Activated naive CD8-positive, alpha-beta T cell treated with anti-CD3 and anti-CD28 coated beads, Interleukin-2, amount 50 U/mL, for 24 hours (primary cell): ENCODE measurements around the gene ATG14.
"Not testable (repeated sequence)": the region's sequence is repeated elsewhere in the genome, so short reads cannot be mapped to it uniquely, and the experiment has no call there.

ENCODE experiments used
- ATAC-seq: fragments of 150-1000 bp; cut with Tn5 transposase; one replicate; pipeline ENCODE4 v1.10.0; 2021
- DNase-seq: peaks from one replicate; pipeline ENCODE4 v3.0.0; 2021
- H3K27ac Mint-ChIP-seq: one replicate; pipeline ENCODE4 v1.8.0; 2021; ENCODE audit warnings: mild to moderate bottlenecking, mixed read lengths
- H3K27me3 Mint-ChIP-seq: one replicate; pipeline ENCODE4 v1.8.0; 2021; ENCODE audit warnings: mixed read lengths
- H3K36me3 Mint-ChIP-seq: one replicate; pipeline ENCODE4 v1.8.0; 2021; ENCODE audit warnings: low read depth, mixed read lengths
- H3K4me1 Mint-ChIP-seq: one replicate; pipeline ENCODE4 v1.8.0; 2021; ENCODE audit warnings: mixed read lengths
- H3K4me3 Mint-ChIP-seq: one replicate; pipeline ENCODE4 v1.8.0; 2021; ENCODE audit warnings: mild to moderate bottlenecking, moderate library complexity, mixed read lengths
- H3K9me3 Mint-ChIP-seq: one replicate; pipeline ENCODE4 v1.8.0; 2021; ENCODE audit warnings: mixed read lengths

Gene ATG14

DNA sequence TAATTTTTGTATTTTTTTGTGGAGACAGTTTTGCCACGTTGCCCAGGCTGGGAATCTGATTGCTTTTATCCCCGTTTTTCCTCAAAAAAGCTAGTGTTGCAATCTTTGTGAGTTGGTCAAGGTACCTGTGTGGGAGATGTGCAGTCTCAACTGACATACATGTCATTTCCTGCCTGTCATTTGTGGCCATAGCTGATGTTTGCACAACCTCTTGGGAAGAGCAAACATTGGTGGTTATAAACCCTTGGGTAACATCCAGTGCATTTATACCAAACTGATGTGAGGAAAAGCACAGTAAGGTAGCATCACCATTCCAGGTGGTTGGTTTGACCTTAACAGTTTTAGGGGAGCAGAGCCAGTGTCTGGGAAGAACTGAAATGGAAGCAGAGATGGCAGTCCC, 54.7 kb downstream of the ATG14 start:
- H3K36me3 Mint-ChIP-seq: no peaks in the 10 kb centered on the region
- peaks cover 10% of the 10 kb centered on the region for H3K4me1 Mint-ChIP-seq
- no peak for ATAC-seq
- H3K27ac Mint-ChIP-seq: no peak overlapping the region
- no peak overlapping the region for H3K4me3 Mint-ChIP-seq
- DNase-seq: no peak
- no peaks in the 10 kb centered on the region for H3K27me3 Mint-ChIP-seq
- H3K9me3 Mint-ChIP-seq: no peaks in the 10 kb centered on the region

GRCh38 chr14:55355922-55356321, 55.7 kb downstream of the ATG14 start:
- Mint-ChIP-seq H3K27me3 (no peaks in the 10 kb centered on the region), H3K27ac (no peak overlapping the region)

DNA sequence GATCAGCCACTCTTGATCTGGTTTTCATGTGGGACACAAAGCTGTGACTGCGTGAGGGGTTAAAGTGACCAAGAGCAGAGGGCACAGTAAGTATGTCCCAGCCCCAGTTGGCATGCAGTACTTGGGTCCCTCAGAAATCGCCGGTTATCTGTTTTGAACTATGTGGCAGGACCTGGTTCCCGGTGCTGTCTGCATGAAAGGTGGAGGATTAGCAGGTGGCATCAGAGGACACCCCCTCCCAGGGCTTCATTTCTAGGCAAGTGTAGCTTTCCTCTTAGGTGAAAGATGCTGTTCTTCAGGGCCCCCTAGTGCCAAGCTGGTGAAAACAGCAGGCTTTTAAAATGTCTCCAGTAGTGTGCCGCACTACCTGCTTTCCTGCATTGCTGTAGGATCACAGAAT, 57.1 kb downstream of the ATG14 start:
- H3K4me3 Mint-ChIP-seq: no peak overlapping the region
- H3K4me1 Mint-ChIP-seq: peaks cover 12% of the 10 kb centered on the region
- ATAC-seq: peak; percentile 85
- H3K36me3 Mint-ChIP-seq: peaks cover 8% of the 10 kb centered on the region
- peak; percentile 49 for DNase-seq
- no peaks in the 10 kb centered on the region for H3K27me3 Mint-ChIP-seq
- no peaks in the 10 kb centered on the region for H3K9me3 Mint-ChIP-seq
- H3K27ac Mint-ChIP-seq: no peak overlapping the region

More at GRCh38 chr14:55355922-55356321, 55.7 kb downstream of the ATG14 start:
- DNase-seq: no peak
- Mint-ChIP-seq H3K9me3 (no peaks in the 10 kb centered on the region), H3K4me1 (peaks cover 10% of the 10 kb centered on the region), H3K4me3 (no peak overlapping the region), H3K36me3 (peaks cover under 1% of the 10 kb centered on the region)
- ATAC-seq: no peak

DNA sequence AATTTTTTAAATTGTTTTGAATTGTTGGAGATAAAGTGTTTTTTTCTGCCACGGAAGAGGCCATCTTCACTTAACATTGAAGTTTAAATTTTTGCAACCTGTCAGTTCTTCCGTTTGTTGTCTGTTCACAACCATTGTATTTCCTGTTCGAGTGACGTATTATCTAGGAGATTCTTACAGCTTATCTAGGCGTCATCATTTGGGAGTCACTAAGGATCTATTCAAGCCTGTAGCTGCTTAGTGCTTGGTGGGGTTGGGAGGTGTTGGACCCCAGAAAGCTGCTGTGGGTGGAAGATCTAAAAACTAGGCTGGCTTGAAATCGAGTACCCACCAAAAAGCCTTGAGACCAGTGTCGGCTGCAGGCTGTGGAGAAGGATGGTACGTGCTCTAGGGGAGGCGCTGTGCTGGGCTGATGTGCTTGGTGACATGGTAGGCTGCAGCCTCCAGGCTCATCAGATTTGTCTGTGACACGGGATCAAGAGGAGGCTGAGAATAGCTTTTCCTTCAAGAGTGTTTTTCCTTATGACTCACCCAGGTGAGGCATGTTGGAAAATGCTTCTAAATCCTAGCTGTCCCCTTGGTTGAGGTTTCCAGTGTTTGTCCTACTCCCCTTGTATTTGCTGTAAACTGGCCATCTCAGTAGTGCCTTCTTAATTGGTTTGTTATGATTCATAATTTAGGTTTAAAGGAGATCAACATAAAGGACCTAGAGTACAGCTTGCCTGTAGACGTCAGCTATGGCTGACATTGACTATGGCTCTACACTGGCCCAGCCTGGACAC, 57.8 kb downstream of the ATG14 start:
- Mint-ChIP-seq H3K27me3 (no peaks in the 10 kb centered on the region), H3K27ac (peak overlapping the region; percentile 44), H3K4me3 (no peak overlapping the region), H3K4me1 (peaks cover 17% of the 10 kb centered on the region), H3K36me3 (peaks cover 8% of the 10 kb centered on the region), H3K9me3 (no peaks in the 10 kb centered on the region)
- no peak for DNase-seq
- no peak for ATAC-seq

DNA sequence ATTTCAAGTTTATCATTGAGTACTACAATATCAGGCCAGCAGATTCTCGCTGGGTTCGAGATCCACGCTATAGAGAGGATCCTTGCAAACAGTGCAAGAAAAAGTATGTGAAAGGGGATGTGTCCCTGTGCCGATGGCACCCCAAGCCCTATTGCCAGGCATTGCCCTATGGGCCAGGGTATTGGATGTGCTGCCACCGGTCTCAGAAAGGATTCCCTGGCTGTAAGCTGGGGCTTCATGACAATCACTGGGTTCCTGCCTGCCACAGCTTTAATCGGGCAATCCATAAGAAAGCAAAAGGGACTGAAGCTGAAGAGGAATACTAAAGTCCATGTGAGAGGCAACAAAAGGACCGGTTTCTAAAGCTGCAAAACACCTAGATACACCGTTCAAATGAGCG, 59.4 kb downstream of the ATG14 start:
- Mint-ChIP-seq H3K4me1 (peaks cover 33% of the 10 kb centered on the region), H3K27me3 (no peaks in the 10 kb centered on the region), H3K4me3 (no peak overlapping the region), H3K9me3 (no peaks in the 10 kb centered on the region), H3K36me3 (peaks cover 8% of the 10 kb centered on the region), H3K27ac (no peak overlapping the region)
- no peak for DNase-seq
- ATAC-seq: no peak

- peaks cover 37% of the 10 kb centered on the region for H3K4me1 Mint-ChIP-seq
- ATAC-seq (no peak), DNase-seq (no peak)
- peaks cover 8% of the 10 kb centered on the region for H3K36me3 Mint-ChIP-seq
- H3K4me3 Mint-ChIP-seq: no peak overlapping the region
- H3K9me3 Mint-ChIP-seq: no peaks in the 10 kb centered on the region
- no peak overlapping the region for H3K27ac Mint-ChIP-seq
- no peaks in the 10 kb centered on the region for H3K27me3 Mint-ChIP-seq
Measured at GRCh38 chr14:55351111-55351510, 60.5 kb downstream of the ATG14 start.

- Mint-ChIP-seq H3K36me3 (peaks cover 8% of the 10 kb centered on the region), H3K4me3 (no peak overlapping the region)
Measured at GRCh38 chr14:55350461-55350860, 61.2 kb downstream of the ATG14 start.

DNA sequence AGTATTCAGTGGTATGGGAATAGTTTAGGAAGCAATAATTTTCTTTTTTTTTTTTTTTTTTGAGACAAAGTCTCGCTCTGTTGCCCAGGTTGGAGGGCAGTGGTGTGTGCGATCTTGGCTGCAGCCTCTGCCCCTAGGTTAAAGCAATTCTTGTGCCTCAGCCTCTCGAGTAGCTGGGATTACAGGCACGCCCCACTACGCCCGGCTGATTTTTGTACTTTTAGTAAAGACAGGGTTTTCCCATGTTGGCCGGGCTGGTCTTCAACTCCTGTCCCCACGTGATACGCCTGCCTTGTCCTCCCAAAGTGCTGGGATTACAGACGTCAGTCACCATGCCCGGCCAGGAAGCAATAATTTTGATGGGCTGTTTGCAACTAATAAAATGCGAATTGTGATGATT, 62.1 kb downstream of the ATG14 start:
- Mint-ChIP-seq H3K9me3 (no peaks in the 10 kb centered on the region), H3K27me3 (no peaks in the 10 kb centered on the region), H3K4me3 (no peak overlapping the region), H3K36me3 (peaks cover 8% of the 10 kb centered on the region), H3K27ac (no peak overlapping the region), H3K4me1 (peaks cover 45% of the 10 kb centered on the region)
- ATAC-seq: no peak
- no peak for DNase-seq

More at GRCh38 chr14:55350461-55350860, 61.2 kb downstream of the ATG14 start:
- Mint-ChIP-seq H3K9me3 (no peaks in the 10 kb centered on the region), H3K4me1 (peaks cover 39% of the 10 kb centered on the region), H3K27ac (no peak overlapping the region), H3K27me3 (no peaks in the 10 kb centered on the region)
- ATAC-seq (no peak), DNase-seq (no peak)

DNA sequence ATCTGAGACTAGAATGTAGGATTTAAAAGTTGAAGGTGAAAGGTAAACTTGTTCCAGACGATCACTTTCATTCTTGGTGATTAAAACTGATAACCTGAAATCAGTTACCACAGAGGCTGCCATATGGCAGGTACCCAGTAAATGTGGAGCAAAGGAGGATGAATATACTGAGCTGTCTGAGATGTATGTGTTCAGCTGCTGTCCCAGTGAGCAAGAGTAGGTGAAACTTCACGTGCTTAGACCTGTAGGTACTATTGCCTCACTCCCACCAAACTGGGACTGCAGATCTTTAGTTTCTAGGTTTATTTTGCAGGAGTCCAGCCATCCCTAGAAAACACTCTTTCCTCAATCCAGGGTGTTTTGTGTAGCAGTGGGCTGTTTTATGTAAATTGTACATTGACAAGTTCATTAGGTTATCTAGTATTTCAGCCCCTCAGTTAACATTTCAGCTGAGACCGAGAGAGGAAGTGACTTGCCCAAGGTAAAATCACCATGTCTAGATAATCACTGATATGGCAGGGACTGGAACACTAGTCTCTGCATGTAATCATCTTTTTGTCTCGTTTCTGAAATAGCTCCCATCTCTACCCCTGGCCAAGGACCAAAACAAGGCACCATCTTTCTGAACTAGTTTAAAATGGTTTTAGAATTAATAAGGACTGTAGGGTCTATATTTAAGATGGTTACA, 62.7 kb downstream of the ATG14 start:
- DNase-seq (no peak), ATAC-seq (peak; percentile 46)
- no peak overlapping the region for H3K4me3 Mint-ChIP-seq
- no peak overlapping the region for H3K27ac Mint-ChIP-seq
- H3K4me1 Mint-ChIP-seq: peaks cover 43% of the 10 kb centered on the region
- no peaks in the 10 kb centered on the region for H3K9me3 Mint-ChIP-seq
- no peaks in the 10 kb centered on the region for H3K27me3 Mint-ChIP-seq
- peaks cover 8% of the 10 kb centered on the region for H3K36me3 Mint-ChIP-seq

- no peak for ATAC-seq
- no peaks in the 10 kb centered on the region for H3K9me3 Mint-ChIP-seq
- DNase-seq: no peak
- H3K27ac Mint-ChIP-seq: no peak overlapping the region
- peaks cover 8% of the 10 kb centered on the region for H3K36me3 Mint-ChIP-seq
- peaks cover 39% of the 10 kb centered on the region for H3K4me1 Mint-ChIP-seq
- no peak overlapping the region for H3K4me3 Mint-ChIP-seq
- H3K27me3 Mint-ChIP-seq: no peaks in the 10 kb centered on the region
Measured at GRCh38 chr14:55347748-55348147, 63.9 kb downstream of the ATG14 start.

GRCh38 chr14:55347040-55347439, 64.6 kb downstream of the ATG14 start:
- Mint-ChIP-seq H3K27me3 (no peaks in the 10 kb centered on the region), H3K4me3 (no peak overlapping the region), H3K36me3 (peaks cover 8% of the 10 kb centered on the region), H3K27ac (no peak overlapping the region), H3K4me1 (peaks cover 40% of the 10 kb centered on the region), H3K9me3 (no peaks in the 10 kb centered on the region)
- DNase-seq (no peak), ATAC-seq (no peak)

- peaks cover 63% of the 10 kb centered on the region for H3K4me1 Mint-ChIP-seq
Measured at GRCh38 chr14:55344582-55345163, 67.0 kb downstream of the ATG14 start.

DNA sequence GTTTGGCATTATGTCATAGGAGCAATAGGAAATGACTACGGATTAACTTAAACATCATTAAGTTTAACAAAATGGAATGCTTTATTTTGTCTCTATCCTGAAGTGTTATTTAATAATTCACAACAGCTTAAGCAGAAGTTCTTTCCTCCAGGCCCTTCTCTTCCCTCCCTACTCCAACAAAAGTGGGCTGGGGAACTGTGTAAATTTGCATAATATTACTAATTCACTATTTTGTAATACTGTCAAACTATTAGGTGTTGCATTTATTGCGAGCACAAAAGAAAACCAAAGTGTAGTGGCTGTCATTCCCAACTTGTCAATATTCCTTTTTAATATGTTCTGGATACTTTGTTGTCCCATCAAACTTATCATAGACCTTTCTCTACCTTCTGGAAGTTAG, 69.8 kb downstream of the ATG14 start:
- ATAC-seq (no peak), DNase-seq (no peak)
- H3K4me3 Mint-ChIP-seq: no peak overlapping the region
- peaks cover 2% of the 10 kb centered on the region for H3K36me3 Mint-ChIP-seq
- peaks cover 70% of the 10 kb centered on the region for H3K4me1 Mint-ChIP-seq
- no peaks in the 10 kb centered on the region for H3K27me3 Mint-ChIP-seq
- H3K9me3 Mint-ChIP-seq: no peaks in the 10 kb centered on the region
- H3K27ac Mint-ChIP-seq: no peak overlapping the region

More at GRCh38 chr14:55344582-55345163, 67.0 kb downstream of the ATG14 start:
- not testable (repeated sequence) for H3K27me3 Mint-ChIP-seq, H3K9me3 Mint-ChIP-seq, H3K4me3 Mint-ChIP-seq, H3K36me3 Mint-ChIP-seq, ATAC-seq, DNase-seq
- peak overlapping the region; percentile 63 for H3K27ac Mint-ChIP-seq

DNA sequence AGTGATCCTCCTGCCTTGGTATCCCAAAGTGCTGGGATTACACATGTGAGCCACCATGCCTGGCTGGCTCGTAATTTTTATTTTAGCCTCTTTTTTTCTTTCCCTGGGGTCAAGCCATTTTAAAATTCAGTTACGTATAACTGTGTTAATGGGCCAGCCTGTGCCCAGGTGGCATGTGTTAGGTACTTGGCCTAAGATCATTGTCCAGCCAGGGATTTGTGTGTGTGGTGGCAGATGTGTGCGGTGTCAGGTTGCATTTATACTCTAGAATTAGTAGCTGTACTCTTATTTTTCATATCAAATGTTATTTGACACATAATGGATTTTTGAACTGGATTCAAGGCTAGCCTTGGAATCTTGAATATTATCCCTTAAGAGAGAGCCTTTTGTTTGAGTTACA, 71.1 kb downstream of the ATG14 start:
- H3K36me3 Mint-ChIP-seq: peaks cover 2% of the 10 kb centered on the region
- DNase-seq: no peak
- H3K27ac Mint-ChIP-seq: peak overlapping the region; percentile 13
- no peak overlapping the region for H3K4me3 Mint-ChIP-seq
- H3K4me1 Mint-ChIP-seq: peaks cover 74% of the 10 kb centered on the region
- no peaks in the 10 kb centered on the region for H3K27me3 Mint-ChIP-seq
- no peaks in the 10 kb centered on the region for H3K9me3 Mint-ChIP-seq
- no peak for ATAC-seq

DNA sequence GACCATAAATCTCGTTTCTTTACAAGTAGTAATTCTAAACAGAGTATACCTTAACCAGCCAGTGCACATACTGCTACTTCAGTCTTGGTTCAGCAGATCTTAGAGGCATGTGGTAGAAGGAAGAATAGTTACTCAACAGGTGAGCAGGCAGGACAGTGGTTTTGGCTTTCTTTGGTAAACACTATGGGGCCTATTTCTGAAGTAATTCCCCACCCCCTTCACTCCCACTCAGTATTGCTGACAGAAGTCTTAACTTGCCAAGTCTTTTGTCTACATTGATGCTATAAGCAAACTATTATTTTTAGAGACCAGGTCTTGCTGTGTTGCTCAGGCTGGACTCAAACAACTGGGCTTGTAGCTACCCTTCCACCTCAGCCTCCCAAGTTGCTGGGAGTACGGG, 71.9 kb downstream of the ATG14 start:
- H3K4me1 Mint-ChIP-seq: peaks cover 77% of the 10 kb centered on the region
- peak overlapping the region; percentile 24 for H3K4me3 Mint-ChIP-seq
- DNase-seq (no peak), ATAC-seq (peak; percentile 69)
- H3K9me3 Mint-ChIP-seq: no peaks in the 10 kb centered on the region
- H3K36me3 Mint-ChIP-seq: peaks cover 2% of the 10 kb centered on the region
- no peaks in the 10 kb centered on the region for H3K27me3 Mint-ChIP-seq
- peak overlapping the region; percentile 52 for H3K27ac Mint-ChIP-seq
